CD4-positive, CD25-positive, alpha-beta regulatory T cell (primary cell): ENCODE results near the gene PCBD1. TPM values are rescaled to one million over a fixed set of nuclear protein-coding genes. Genes with fewer than 3 reads are reported as not detected.

Experiments
- ATAC-seq, 2 donors: fragments of 150-1000 bp; cut with Tn5 transposase; one replicate each; pipeline ENCODE4 v1.10.0; 2021; ENCODE audit warnings: low read depth in 2 of 2, moderate number of reproducible peaks in 2 of 2, moderate library complexity in 1 of 2
- DNase-seq, 3 donors: peaks; one replicate each; pipeline versions ENCODE4 v3.0.0 to v3.0.0-alpha.2; 2012 to 2022; ENCODE audit warnings: mixed read lengths in 1 of 3
- H3K27ac ChIP-seq: one replicate; pipeline ENCODE4 v1.7.0; 2013; ENCODE audit warnings: mild to moderate bottlenecking, low read length; ENCODE audit not compliant: insufficient read depth, poor library complexity, severe bottlenecking
- H3K27me3 ChIP-seq: one replicate; pipeline ENCODE4 v1.7.0; 2013; ENCODE audit warnings: low read length; ENCODE audit not compliant: control insufficient read depth, insufficient read depth
- H3K36me3 ChIP-seq: one replicate; pipeline ENCODE4 v1.7.0; 2013; ENCODE audit warnings: mild to moderate bottlenecking, low read length, moderate library complexity; ENCODE audit not compliant: control insufficient read depth, insufficient read depth
- H3K4me1 ChIP-seq: 2 replicates; pipeline ENCODE4 v1.7.0; 2013; ENCODE audit warnings: mild to moderate bottlenecking, low read length; ENCODE audit not compliant: insufficient read depth, control insufficient read depth, poor library complexity, severe bottlenecking
- H3K4me3 ChIP-seq: one replicate; pipeline ENCODE4 v1.7.0; 2013; ENCODE audit warnings: low read depth, mild to moderate bottlenecking, low read length, moderate library complexity
- H3K9me3 ChIP-seq, 2 experiments: 1 replicate in 1 of 2; 2 replicates in 1 of 2; pipeline ENCODE4 v1.7.0; 2013; ENCODE audit warnings: low read length in 2 of 2, mild to moderate bottlenecking in 1 of 2, moderate library complexity in 1 of 2; ENCODE audit not compliant: control insufficient read depth in 2 of 2
- H3K27ac Mint-ChIP-seq, 3 donors: one replicate each; pipeline ENCODE4 v1.8.0; 2020 to 2022; ENCODE audit warnings: mild to moderate bottlenecking in 3 of 3, mixed read lengths in 3 of 3, moderate library complexity in 2 of 3
- H3K27me3 Mint-ChIP-seq: one replicate; pipeline ENCODE4 v1.8.0; 2022; ENCODE audit warnings: mild to moderate bottlenecking, mixed read lengths
- H3K36me3 Mint-ChIP-seq: one replicate; pipeline ENCODE4 v1.8.0; 2020; ENCODE audit warnings: mixed read lengths
- H3K4me1 Mint-ChIP-seq, 4 donors: one replicate each; pipeline ENCODE4 v1.8.0; 2020 to 2022; ENCODE audit warnings: mixed read lengths in 4 of 4, mild to moderate bottlenecking in 1 of 4
- H3K4me3 Mint-ChIP-seq, 4 donors: one replicate each; pipeline ENCODE4 v1.8.0; 2020 to 2022; ENCODE audit warnings: mild to moderate bottlenecking in 4 of 4, mixed read lengths in 4 of 4, moderate library complexity in 3 of 4
- H3K9me3 Mint-ChIP-seq, 7 donors: one replicate each; pipeline ENCODE4 v1.8.0; 2020 to 2022; ENCODE audit warnings: mixed read lengths in 7 of 7, mild to moderate bottlenecking in 3 of 7, moderate library complexity in 2 of 7
- polyA plus RNA-seq, 4 donors: library from polyadenylated mRNA; unstranded; fragments of 300-500 nt; fragmentation: Illumina TruSeq; gene quantifications; one replicate each; pipeline ENCODE4 v1.2.3, GENCODE V29; 2021
- total RNA-seq: library from RNA; stranded (reverse); gene quantifications from one replicate; pipeline ENCODE4 v1.2.3, GENCODE V29; 2022

Gene PCBD1
- total and polyA plus RNA-seq, 5 donors from 2014 or later = 14.0 to 41.7 (median 28.7) TPM

DNA sequence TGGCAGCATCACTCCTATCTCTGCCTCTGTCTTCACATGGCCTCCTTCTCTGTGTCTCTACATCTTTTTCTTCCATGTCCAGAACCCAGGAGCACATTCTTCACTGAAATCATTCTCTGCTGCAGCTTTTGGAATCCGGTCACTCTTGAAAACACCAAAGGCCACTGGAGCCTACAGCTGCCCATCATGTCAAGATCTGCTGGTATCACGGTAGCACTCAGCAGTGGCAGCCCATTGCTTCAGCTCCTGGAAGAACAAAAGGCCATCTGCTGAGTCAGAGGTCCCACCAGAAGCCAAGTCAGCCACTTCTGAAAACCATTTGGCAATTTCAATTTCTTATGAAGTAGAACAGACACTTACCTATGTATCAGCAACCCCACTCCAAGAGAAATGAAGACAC lies 6.1 kb upstream of the PCBD1 start:
- Histone ChIP-seq H3K4me3 (no peak overlapping the region), H3K27me3 (no peaks in the 10 kb centered on the region), H3K9me3 (no peaks in the 10 kb centered on the region), H3K27ac (no peak overlapping the region), H3K36me3 (no peaks in the 10 kb centered on the region), H3K4me1 (no peaks in the 10 kb centered on the region)
- no peak for DNase-seq
- no peaks in the 10 kb centered on the region for H3K9me3 Mint-ChIP-seq
- peaks cover 0 to 14% (median 3%) of the 10 kb centered on the region in 4 donors for H3K4me1 Mint-ChIP-seq
- no peaks in the 10 kb centered on the region for H3K36me3 Mint-ChIP-seq
- H3K27ac Mint-ChIP-seq = peak overlapping the region in 1 of 3 donors; percentile 40
- H3K27me3 Mint-ChIP-seq = peaks cover 21% of the 10 kb centered on the region
- ATAC-seq = no peak
- H3K4me3 Mint-ChIP-seq = no peak overlapping the region

DNA sequence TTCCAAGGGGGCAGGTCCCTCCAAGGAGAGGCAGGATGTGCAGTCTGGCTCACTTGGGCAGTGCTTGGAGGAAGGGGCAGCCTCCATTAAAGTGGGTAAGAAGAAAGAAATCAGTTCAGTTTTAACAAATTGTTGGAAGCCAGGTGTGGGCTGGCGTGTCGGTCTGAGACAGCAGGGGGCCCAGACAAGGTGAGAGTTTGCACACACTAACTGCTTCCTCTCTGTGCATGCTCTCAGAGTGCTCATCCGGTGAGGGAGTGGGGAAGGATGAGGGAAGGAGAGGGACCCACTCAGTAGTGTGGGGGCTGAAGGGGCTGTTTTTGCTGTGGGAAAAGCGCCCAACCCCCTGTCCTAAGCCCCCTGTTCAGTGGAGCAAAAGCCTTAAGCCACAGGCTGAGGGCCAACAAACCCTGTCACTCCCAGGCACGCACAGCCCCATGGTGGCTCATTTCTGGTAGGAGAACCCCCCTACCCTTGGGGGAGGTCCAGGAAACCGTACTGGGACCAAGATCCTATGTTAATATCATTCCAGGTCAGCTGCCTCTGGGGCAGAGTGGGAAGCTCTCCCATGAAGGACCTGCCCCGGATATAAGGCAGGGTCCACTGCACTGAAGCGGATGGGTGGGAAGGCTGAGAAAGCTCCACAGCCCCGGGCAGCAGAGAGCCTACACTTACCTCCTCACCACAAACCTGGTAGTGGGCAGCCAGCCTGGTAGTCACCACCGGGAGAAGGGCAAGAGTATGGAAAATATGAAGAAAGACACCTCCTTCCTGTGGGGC lies 5.1 kb upstream of the PCBD1 start:
- Mint-ChIP-seq H3K27me3 (peaks cover 12% of the 10 kb centered on the region), H3K36me3 (no peaks in the 10 kb centered on the region), H3K27ac (no peak overlapping the region), H3K9me3 (no peaks in the 10 kb centered on the region), H3K4me1 (peaks cover 2 to 21% (median 9%) of the 10 kb centered on the region in 4 donors), H3K4me3 (no peak overlapping the region)
- Histone ChIP-seq H3K4me1 (peaks cover 6% of the 10 kb centered on the region), H3K4me3 (no peak overlapping the region), H3K27me3 (no peaks in the 10 kb centered on the region), H3K27ac (no peak overlapping the region), H3K36me3 (no peaks in the 10 kb centered on the region), H3K9me3 (no peaks in the 10 kb centered on the region)
- DNase-seq (peak in 1 of 3 donors; percentile 18), ATAC-seq (no peak)

DNA sequence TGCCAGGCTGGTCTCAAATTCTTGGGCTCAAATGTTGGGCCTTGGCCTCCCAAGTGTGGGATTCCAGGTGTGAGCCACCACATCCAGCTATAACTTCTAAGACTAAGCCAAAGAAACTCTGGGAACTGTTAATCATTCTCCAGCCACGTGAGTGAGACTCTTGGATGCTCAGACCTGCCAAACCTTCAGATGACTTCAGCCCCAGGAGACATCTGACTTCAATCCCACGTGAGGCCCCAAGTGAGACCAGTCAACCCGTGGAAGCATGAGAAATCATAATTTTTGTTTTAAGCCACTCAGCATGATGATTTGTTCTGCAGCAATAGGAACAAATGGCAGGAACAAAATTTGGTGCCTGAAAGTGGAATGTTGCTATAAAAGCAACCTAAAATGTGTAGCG lies 4.3 kb upstream of the PCBD1 start:
- no peaks in the 10 kb centered on the region for H3K9me3 Mint-ChIP-seq

DNA sequence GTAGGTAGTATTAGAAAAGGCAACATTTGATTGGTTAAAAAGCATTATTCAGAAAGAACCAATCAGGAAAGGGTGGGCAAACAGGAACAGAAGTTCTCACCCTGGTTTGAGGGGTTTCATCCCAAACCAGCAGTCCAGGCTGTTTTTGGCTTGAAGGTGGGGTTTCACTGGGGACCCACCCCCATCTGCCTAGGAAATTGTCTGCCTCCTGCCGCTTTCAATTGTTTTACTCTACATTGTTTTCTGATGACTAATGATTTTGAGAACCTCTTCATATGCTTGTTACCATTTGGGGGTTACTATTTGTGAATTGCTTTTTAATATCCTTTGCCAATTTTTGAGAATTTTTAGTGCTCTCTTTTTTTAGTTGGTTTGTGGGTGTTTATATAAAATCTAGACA lies 3.3 kb upstream of the PCBD1 start:
- Mint-ChIP-seq H3K4me1 (peaks cover 2 to 21% (median 13%) of the 10 kb centered on the region in 4 donors), H3K4me3 (peak overlapping the region in 2 of 4 donors; percentile 10 to 15), H3K27me3 (peaks cover 4% of the 10 kb centered on the region), H3K36me3 (no peaks in the 10 kb centered on the region), H3K27ac (peak overlapping the region in 1 of 3 donors; percentile 32), H3K9me3 (no peaks in the 10 kb centered on the region)
- no peaks in the 10 kb centered on the region for H3K36me3 ChIP-seq
- H3K4me3 ChIP-seq = no peak overlapping the region
- ATAC-seq (no peak), DNase-seq (no peak)
- no peaks in the 10 kb centered on the region for H3K27me3 ChIP-seq
- no peak overlapping the region for H3K27ac ChIP-seq
- no peaks in the 10 kb centered on the region for H3K9me3 ChIP-seq
- H3K4me1 ChIP-seq = peaks cover 18% of the 10 kb centered on the region

More for the DNA sequence above, 4.3 kb upstream of the PCBD1 start:
- H3K4me1 ChIP-seq = peaks cover 11% of the 10 kb centered on the region
- ATAC-seq (no peak), DNase-seq (no peak)
- H3K4me3 ChIP-seq = no peak overlapping the region
- no peak overlapping the region for H3K27ac Mint-ChIP-seq
- H3K4me1 Mint-ChIP-seq = peaks cover 2 to 21% (median 9%) of the 10 kb centered on the region in 4 donors
- H3K27ac ChIP-seq = no peak overlapping the region
- H3K9me3 ChIP-seq = no peaks in the 10 kb centered on the region
- H3K27me3 Mint-ChIP-seq = peaks cover 8% of the 10 kb centered on the region
- H3K27me3 ChIP-seq = no peaks in the 10 kb centered on the region
- H3K36me3 Mint-ChIP-seq = no peaks in the 10 kb centered on the region
- H3K36me3 ChIP-seq = no peaks in the 10 kb centered on the region
- no peak overlapping the region for H3K4me3 Mint-ChIP-seq

DNA sequence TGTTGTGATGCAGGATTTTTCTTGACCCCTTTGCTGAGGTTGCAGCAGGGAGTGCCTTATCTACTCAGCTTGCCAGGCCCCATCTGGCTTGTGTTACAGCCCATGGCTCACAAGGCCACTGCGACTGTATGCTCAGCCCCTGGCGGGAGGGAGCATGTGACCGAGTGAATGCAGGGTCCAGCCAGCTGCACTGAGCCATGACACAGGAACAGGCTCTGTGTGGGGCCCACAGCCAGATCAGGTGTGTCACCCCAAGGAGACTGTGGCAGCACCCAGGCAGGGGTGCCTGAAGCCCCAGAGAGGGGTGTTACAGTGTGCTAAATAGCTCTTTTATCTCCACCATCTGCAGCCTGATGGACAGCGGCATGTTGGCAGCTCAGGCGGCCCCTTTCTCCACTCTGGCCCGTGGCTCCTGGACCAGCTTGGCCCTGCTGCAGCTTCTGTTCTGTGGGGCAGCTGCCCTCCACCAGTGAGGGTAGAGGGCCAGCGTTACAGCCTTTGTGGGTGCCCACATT lies 2.6 kb upstream of the PCBD1 start:
- Histone ChIP-seq H3K4me3 (no peak overlapping the region), H3K27me3 (no peaks in the 10 kb centered on the region), H3K9me3 (no peaks in the 10 kb centered on the region), H3K27ac (no peak overlapping the region), H3K36me3 (no peaks in the 10 kb centered on the region), H3K4me1 (peaks cover 18% of the 10 kb centered on the region)
- DNase-seq (no peak), ATAC-seq (no peak)
- H3K36me3 Mint-ChIP-seq = no peaks in the 10 kb centered on the region
- H3K9me3 Mint-ChIP-seq = no peaks in the 10 kb centered on the region
- peaks cover 2 to 27% (median 10%) of the 10 kb centered on the region in 4 donors for H3K4me1 Mint-ChIP-seq
- H3K4me3 Mint-ChIP-seq = peak overlapping the region in 2 of 4 donors; percentile 10 to 17
- H3K27ac Mint-ChIP-seq = peak overlapping the region in 1 of 3 donors; percentile 32
- H3K27me3 Mint-ChIP-seq = no peaks in the 10 kb centered on the region

DNA sequence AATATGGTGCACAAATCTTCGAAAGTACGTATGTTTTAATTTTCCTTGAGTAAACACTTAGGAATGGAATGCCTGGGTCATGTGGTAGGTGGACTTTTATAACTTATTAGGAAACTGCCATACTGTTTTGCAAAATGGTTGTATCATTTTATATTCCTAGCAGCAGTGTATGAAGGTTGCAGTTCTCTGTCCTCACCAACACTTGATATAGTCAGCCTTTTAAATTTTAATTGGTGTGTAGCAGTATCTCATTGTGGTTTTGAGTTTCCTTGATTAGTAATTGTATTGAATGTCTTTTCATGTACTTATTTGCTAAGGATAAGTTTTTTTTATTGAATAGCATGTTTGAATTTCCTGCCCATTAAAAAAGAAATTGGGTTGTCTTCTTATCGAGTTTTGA lies 926 bp upstream of the PCBD1 start:
- H3K27ac Mint-ChIP-seq = peak overlapping the region in 2 of 3 donors; percentile 69 to 76
- H3K27me3 Mint-ChIP-seq = no peaks in the 10 kb centered on the region
- Histone ChIP-seq H3K27me3 (no peaks in the 10 kb centered on the region), H3K27ac (no peak overlapping the region), H3K9me3 (no peaks in the 10 kb centered on the region), H3K4me3 (no peak overlapping the region), H3K4me1 (peaks cover 18% of the 10 kb centered on the region), H3K36me3 (peaks cover 4% of the 10 kb centered on the region)
- peaks cover 5% of the 10 kb centered on the region for H3K36me3 Mint-ChIP-seq
- ATAC-seq (no peak), DNase-seq (no peak)
- peak overlapping the region; percentile 54 to 99 (median 92) for H3K4me3 Mint-ChIP-seq
- H3K4me1 Mint-ChIP-seq = peaks cover 2 to 27% (median 13%) of the 10 kb centered on the region in 4 donors
- no peaks in the 10 kb centered on the region for H3K9me3 Mint-ChIP-seq

DNA sequence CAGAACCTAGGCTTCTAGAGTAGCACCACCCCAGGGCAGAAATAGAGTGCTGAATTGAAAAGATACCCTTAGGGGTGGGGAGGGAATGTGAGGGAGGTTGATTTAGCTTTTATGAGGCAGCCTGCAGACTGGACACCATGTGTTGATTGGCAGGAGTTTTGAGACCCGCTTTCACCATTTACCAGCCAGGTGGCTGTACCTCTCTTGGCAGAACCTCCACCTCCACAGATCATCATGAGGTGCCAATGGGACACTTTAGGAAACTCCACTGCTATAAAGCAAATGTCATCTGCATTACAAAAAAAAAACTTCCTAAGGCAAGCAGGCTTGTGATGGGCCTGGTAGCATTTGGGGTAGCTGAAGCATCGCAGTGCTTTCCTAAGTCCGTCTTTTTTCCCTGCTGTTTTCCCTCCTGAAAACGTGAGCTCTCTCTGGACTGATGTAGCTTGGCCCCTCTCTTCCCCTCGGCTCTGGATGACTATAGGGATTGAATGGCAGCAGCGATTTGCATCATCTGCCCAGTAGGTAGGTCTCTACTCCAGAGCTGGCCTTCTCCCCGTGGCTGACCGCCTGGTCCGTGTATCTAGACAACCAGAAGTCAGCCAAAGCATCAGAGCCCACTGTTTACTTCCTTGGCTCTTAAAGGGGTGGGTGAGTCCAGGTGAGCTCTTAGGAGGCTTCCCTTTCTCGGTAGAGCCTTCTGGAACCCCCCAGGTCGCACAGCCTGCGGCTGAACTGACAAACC lies 1.3 kb downstream of the PCBD1 start:
- DNase-seq (no peak), ATAC-seq (no peak)
- H3K27ac Mint-ChIP-seq = peak overlapping the region; percentile 23 to 91 (median 88)
- Histone ChIP-seq H3K27me3 (no peaks in the 10 kb centered on the region), H3K27ac (peak overlapping the region; percentile 75), H3K36me3 (peaks cover 17% of the 10 kb centered on the region), H3K9me3 (no peaks in the 10 kb centered on the region), H3K4me1 (peaks cover 18% of the 10 kb centered on the region), H3K4me3 (peak overlapping the region; percentile 10)
- no peaks in the 10 kb centered on the region for H3K9me3 Mint-ChIP-seq
- no peaks in the 10 kb centered on the region for H3K27me3 Mint-ChIP-seq
- peak overlapping the region; percentile 67 to 90 (median 84) for H3K4me3 Mint-ChIP-seq
- peaks cover 2 to 23% (median 13%) of the 10 kb centered on the region in 4 donors for H3K4me1 Mint-ChIP-seq
- peaks cover 16% of the 10 kb centered on the region for H3K36me3 Mint-ChIP-seq
